Bronchial epithelial cell (primary cell): ENCODE measurements around the gene TMEFF2. TPM values are rescaled to one million over a fixed set of nuclear protein-coding genes. Genes with fewer than 3 reads are reported as not detected.

Source experiments
- DNase-seq: peaks from one replicate; pipeline ENCODE4 v3.0.0-alpha.2; 2010; ENCODE audit warnings: low read depth
- FAIRE-seq: peaks from 2 replicates; lab custom pipeline; 2011; peaks lifted over from hg19 to GRCh38; lab: Jason Lieb, UNC
- H3K27me3 ChIP-seq: 2 replicates; pipeline ENCODE4 v1.5.1; 2011; ENCODE audit warnings: low read length; ENCODE audit not compliant: control insufficient read depth, insufficient read depth
- H3K36me3 ChIP-seq: 2 replicates; pipeline ENCODE4 v1.5.1; 2011; ENCODE audit warnings: low read length; ENCODE audit not compliant: control insufficient read depth, insufficient read depth
- H3K4me3 ChIP-seq: 2 replicates; pipeline ENCODE4 v1.5.1; 2011; ENCODE audit warnings: mild to moderate bottlenecking, low read depth, low read length, control low read depth
- CTCF ChIP-seq: IDR thresholded peaks from 2 replicates; pipeline ENCODE4 v1.5.1; 2011; ENCODE audit warnings: mild to moderate bottlenecking, moderate library complexity, low read length, control low read depth, inconsistent platforms; ENCODE audit not compliant: insufficient read depth, severe bottlenecking
- total RNA-seq: library from RNA; depleted of rRNA; stranded (reverse); fragments of >200 nt; gene quantifications from 2 replicates; pipeline ENCODE4 v1.2.1, GENCODE V29; 2014

TMEFF2 gene
- total RNA-seq, 1 donor from 2014 or later = not detected

DNA sequence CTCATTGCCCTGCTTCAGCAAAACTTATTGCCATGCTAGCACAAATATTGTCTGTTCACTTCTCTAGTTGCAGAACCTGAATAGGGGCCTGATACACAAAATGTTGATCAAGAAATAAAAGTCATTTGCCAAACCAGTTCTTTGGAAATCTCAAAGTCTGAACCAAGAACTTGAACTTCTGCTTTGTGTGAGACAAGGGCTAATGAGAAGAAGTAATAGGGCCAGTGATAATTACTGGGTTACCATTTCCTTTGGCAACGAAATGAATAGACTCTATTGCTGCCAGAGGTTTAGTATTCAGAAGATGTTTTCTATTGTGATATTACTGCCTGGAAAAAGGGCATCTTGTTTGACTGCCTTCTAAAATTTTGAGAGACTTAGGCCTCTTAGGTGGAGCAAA, 35.0 kb downstream of the TMEFF2 start:
- H3K4me3 ChIP-seq = no peak overlapping the region
- no peaks in the 10 kb centered on the region for H3K36me3 ChIP-seq
- DNase-seq (no peak), FAIRE-seq (no peak)
- TF ChIP-seq CTCF = no peak
- no peaks in the 10 kb centered on the region for H3K27me3 ChIP-seq

DNA sequence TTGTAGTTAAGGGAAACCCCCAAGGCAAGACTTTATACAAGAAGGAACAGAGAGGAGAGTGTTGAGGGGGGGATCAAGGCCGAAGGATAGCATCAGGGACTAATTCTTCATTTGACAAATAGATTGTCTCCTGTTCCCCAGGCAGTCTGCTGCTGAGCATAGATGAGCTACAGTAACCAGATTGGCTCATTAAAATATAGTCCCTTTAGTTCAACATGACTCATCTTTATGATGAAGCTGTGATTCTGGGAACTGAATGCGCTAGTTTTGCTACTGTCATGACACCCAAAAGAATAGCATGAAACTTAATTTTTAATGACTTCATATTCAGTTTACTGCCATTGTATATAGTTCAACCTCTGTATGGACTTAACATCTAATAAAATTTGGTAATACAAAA, 35.5 kb downstream of the TMEFF2 start:
- no peak overlapping the region for H3K4me3 ChIP-seq
- DNase-seq (peak; percentile 28), FAIRE-seq (no peak)
- no peaks in the 10 kb centered on the region for H3K27me3 ChIP-seq
- no peaks in the 10 kb centered on the region for H3K36me3 ChIP-seq
- no peak for TF ChIP-seq CTCF

GRCh38 chr2:192157776-192158175, 37.0 kb downstream of the TMEFF2 start:
- Histone ChIP-seq H3K36me3 (no peaks in the 10 kb centered on the region), H3K27me3 (no peaks in the 10 kb centered on the region), H3K4me3 (no peak overlapping the region)
- DNase-seq = no peak
- no peak for FAIRE-seq
- TF ChIP-seq CTCF = no peak

- DNase-seq = no peak
- Histone ChIP-seq H3K4me3 (no peak overlapping the region), H3K36me3 (no peaks in the 10 kb centered on the region), H3K27me3 (no peaks in the 10 kb centered on the region)
- TF ChIP-seq CTCF = no peak
- no peak for FAIRE-seq
Measured at GRCh38 chr2:192155511-192156118, 39.1 kb downstream of the TMEFF2 start.

DNA sequence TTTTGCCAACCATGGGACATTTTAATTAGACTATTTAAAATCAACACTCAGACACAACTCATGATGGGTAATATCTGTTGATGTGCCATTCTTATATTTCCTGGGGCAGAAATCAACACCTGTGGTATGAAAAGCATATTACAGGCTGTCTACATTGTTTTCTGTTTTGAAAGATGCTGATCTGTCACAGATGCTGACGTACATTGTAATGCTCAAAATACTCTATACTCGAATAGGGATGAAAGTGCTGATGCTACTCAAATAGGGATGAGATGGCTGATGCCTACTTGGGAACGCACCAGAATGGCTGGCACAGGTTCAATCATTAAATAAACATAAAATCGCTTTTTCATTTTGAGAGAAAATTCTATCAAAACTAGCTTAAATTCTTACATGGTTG, 41.2 kb downstream of the TMEFF2 start:
- no peak for TF ChIP-seq CTCF
- H3K4me3 ChIP-seq = no peak overlapping the region
- no peaks in the 10 kb centered on the region for H3K36me3 ChIP-seq
- DNase-seq (no peak), FAIRE-seq (no peak)
- no peaks in the 10 kb centered on the region for H3K27me3 ChIP-seq

GRCh38 chr2:192151853-192152252, 42.9 kb downstream of the TMEFF2 start:
- no peak for TF ChIP-seq CTCF
- FAIRE-seq (no peak), DNase-seq (peak; percentile 15)
- Histone ChIP-seq H3K4me3 (no peak overlapping the region), H3K27me3 (no peaks in the 10 kb centered on the region), H3K36me3 (no peaks in the 10 kb centered on the region)
